Hepatocyte (in vitro differentiated cells): ENCODE results near the gene ELSPBP1. TPM values are rescaled to one million over a fixed set of nuclear protein-coding genes. Genes with fewer than 3 reads are reported as not detected.

Experiments
- DNase-seq: peaks from one replicate; pipeline ENCODE4 v3.0.0-alpha.2; 2016; ENCODE audit warnings: low spot score
- H2AFZ ChIP-seq: fragments of 200-600 bp; sonication (generic); 2 replicates; pipeline ENCODE4 v1.6.0; 2016; ENCODE audit warnings: antibody characterized with exemption, mild to moderate bottlenecking
- H3K27ac ChIP-seq: fragments of 200-600 bp; sonication (generic); 2 replicates; pipeline ENCODE4 v1.5.1; 2016; ENCODE audit warnings: mild to moderate bottlenecking
- H3K27me3 ChIP-seq: fragments of 200-600 bp; sonication (generic); 2 replicates; pipeline ENCODE4 v1.6.1; 2016
- H3K36me3 ChIP-seq: fragments of 200-600 bp; sonication (generic); replicated peaks from 2 replicates; pipeline ENCODE4 v1.5.1; 2016; ENCODE audit warnings: low read depth; ENCODE audit not compliant: insufficient read depth
- H3K4me1 ChIP-seq: fragments of 200-600 bp; sonication (generic); 2 replicates; pipeline ENCODE4 v1.5.1; 2016; ENCODE audit warnings: mild to moderate bottlenecking, moderate library complexity; ENCODE audit not compliant: insufficient read depth
- H3K4me2 ChIP-seq: fragments of 200-600 bp; sonication (generic); 2 replicates; pipeline ENCODE4 v1.6.0; 2016
- H3K4me3 ChIP-seq: fragments of 200-600 bp; sonication (generic); 2 replicates; pipeline ENCODE4 v1.5.1; 2016; ENCODE audit warnings: mild to moderate bottlenecking
- H3K79me2 ChIP-seq: fragments of 200-600 bp; sonication (generic); 2 replicates; pipeline ENCODE4 v1.6.0; 2017; ENCODE audit warnings: mild to moderate bottlenecking
- H3K9me2 ChIP-seq: fragments of 200-600 bp; sonication (generic); replicated peaks from 2 replicates; pipeline ENCODE4 v1.6.0; 2017; ENCODE audit warnings: mild to moderate bottlenecking; ENCODE audit not compliant: insufficient read depth
- H3K9me3 ChIP-seq: fragments of 200-600 bp; sonication (generic); 2 replicates; pipeline ENCODE4 v1.5.1; 2016; ENCODE audit warnings: low read depth, mild to moderate bottlenecking
- H4K20me1 ChIP-seq: fragments of 200-600 bp; sonication (generic); 2 replicates; pipeline ENCODE4 v1.6.0; 2016; ENCODE audit warnings: mild to moderate bottlenecking; ENCODE audit not compliant: insufficient read depth, poor library complexity, severe bottlenecking
- CTCF ChIP-seq: fragments of 200-600 bp; sonication (generic); IDR thresholded peaks from 2 replicates; pipeline ENCODE4 v1.5.1; 2016; ENCODE audit warnings: antibody characterized with exemption, mild to moderate bottlenecking; ENCODE audit not compliant: poor library complexity
- EZH2 ChIP-seq: fragments of 200-600 bp; sonication (generic); IDR thresholded peaks from 2 replicates; pipeline ENCODE4 v1.6.1; 2016; ENCODE audit warnings: antibody characterized with exemption, mild to moderate bottlenecking, borderline replicate concordance
- EZH2phosphoT487 ChIP-seq: fragments of 200-600 bp; sonication (generic); IDR thresholded peaks from one replicate; pipeline ENCODE4 v1.6.1; 2018; ENCODE audit warnings: antibody characterized with exemption, mild to moderate bottlenecking, low read depth, moderate library complexity; ENCODE audit not compliant: unreplicated experiment, severe bottlenecking
- WGBS: methylation state at CpG from one replicate; pipeline ENCODE4 v1.1.6; 2016; ENCODE audit warnings: low lambda C conversion rate; ENCODE audit errors: missing lambda C conversion rate; 5-methylcytosine and 5-hydroxymethylcytosine counted together
- polyA plus RNA-seq: library from polyadenylated mRNA; unstranded; fragments of >200 nt; fragmentation: Nextera tagmentation; extraction: Ambion mirVana; gene quantifications from 2 replicates; pipeline ENCODE4 v1.2.1, GENCODE V29; 2016
- total RNA-seq: library from RNA; depleted of rRNA; stranded (reverse); fragments of >200 nt; gene quantifications from 2 replicates; pipeline ENCODE4 v1.2.3, GENCODE V29; 2014

ELSPBP1 gene
- total and polyA plus RNA-seq, 2 experiments from 2014 or later, result 0.28 to 1.0 TPM

- Histone ChIP-seq H3K27me3 (no peaks in the 10 kb centered on the region), H3K36me3 (no peaks in the 10 kb centered on the region), H3K4me3 (no peak overlapping the region), H3K4me1 (no peaks in the 10 kb centered on the region), H2AFZ (no peak overlapping the region), H3K9me3 (no peaks in the 10 kb centered on the region), H3K79me2 (no peaks in the 10 kb centered on the region), H3K4me2 (no peak overlapping the region), H4K20me1 (no peaks in the 10 kb centered on the region), H3K9me2 (no peaks in the 10 kb centered on the region), H3K27ac (no peak overlapping the region)
- no peak for TF ChIP-seq EZH2
- no peak for TF ChIP-seq CTCF
- TF ChIP-seq EZH2phosphoT487, result no peak
- DNase-seq, result no peak
- WGBS, result 78% methylated on average over 10 of the region's 10 CpGs
Measured at GRCh38 chr19:48051335-48052033, 57.1 kb downstream of the ELSPBP1 start.

GRCh38 chr19:48053076-48053475 is 58.6 kb downstream of the ELSPBP1 start:
- Histone ChIP-seq H3K9me3 (no peaks in the 10 kb centered on the region), H3K4me1 (no peaks in the 10 kb centered on the region), H3K4me2 (no peak overlapping the region), H3K27me3 (no peaks in the 10 kb centered on the region), H3K4me3 (no peak overlapping the region), H2AFZ (no peak overlapping the region), H3K27ac (no peak overlapping the region), H3K36me3 (no peaks in the 10 kb centered on the region), H4K20me1 (no peaks in the 10 kb centered on the region), H3K79me2 (no peaks in the 10 kb centered on the region), H3K9me2 (no peaks in the 10 kb centered on the region)
- no peak for DNase-seq
- TF ChIP-seq EZH2 (no peak), EZH2phosphoT487 (no peak), CTCF (no peak)
- WGBS, result 90% methylated on average over 4 of the region's 5 CpGs

- Histone ChIP-seq H3K4me3 (no peak overlapping the region), H3K27ac (no peak overlapping the region), H3K9me3 (no peaks in the 10 kb centered on the region), H3K4me1 (no peaks in the 10 kb centered on the region), H4K20me1 (no peaks in the 10 kb centered on the region), H3K36me3 (no peaks in the 10 kb centered on the region), H3K27me3 (no peaks in the 10 kb centered on the region), H3K9me2 (no peaks in the 10 kb centered on the region), H3K4me2 (no peak overlapping the region), H3K79me2 (no peaks in the 10 kb centered on the region), H2AFZ (no peak overlapping the region)
- TF ChIP-seq EZH2, result no peak
- TF ChIP-seq EZH2phosphoT487, result no peak
- no peak for TF ChIP-seq CTCF
- no peak for DNase-seq
- WGBS, result 69% methylated on average over 5 of the region's 5 CpGs
Measured at GRCh38 chr19:48053856-48054255, 59.4 kb downstream of the ELSPBP1 start.
